ENCODE results near the gene UQCC5.

The UQCC5 gene

GRCh38 chr3:52504977-52505376, 31.4 kb upstream of the UQCC5 start:
- no peak for DNase-seq

DNA sequence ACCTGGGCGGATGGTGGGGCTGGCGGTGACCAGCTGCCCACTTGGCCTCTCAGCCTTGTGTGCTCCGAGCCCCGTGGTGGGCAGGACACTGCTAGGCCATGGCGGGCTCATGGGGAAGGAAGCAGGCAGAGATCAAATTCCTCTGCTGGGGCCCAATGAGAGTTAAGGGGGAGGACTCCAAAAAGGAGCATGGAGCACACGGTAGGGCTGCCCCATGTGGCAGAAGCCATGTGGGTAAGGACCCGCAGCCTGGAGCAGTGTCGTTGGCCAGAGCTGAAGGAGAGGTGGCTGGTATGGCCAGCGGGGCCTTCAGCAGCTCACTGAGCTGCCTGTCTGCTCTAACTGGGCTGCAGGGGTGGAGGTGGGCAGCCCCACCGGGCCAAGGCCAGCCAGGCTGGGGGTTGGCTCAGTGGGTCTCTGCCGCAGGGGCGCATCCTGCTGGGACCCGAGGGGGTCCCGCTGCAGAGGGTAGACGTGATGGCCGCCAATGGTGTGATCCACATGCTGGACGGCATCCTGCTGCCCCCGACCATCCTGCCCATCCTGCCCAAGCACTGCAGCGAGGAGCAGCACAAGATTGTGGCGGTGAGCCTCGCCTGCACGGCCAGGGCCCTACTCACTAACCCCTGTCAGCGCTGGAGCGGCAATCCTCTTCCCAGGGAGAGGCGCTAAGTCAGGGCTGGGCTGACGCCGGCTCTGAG, 30.0 kb upstream of the UQCC5 start:
- no peak for DNase-seq

DNA sequence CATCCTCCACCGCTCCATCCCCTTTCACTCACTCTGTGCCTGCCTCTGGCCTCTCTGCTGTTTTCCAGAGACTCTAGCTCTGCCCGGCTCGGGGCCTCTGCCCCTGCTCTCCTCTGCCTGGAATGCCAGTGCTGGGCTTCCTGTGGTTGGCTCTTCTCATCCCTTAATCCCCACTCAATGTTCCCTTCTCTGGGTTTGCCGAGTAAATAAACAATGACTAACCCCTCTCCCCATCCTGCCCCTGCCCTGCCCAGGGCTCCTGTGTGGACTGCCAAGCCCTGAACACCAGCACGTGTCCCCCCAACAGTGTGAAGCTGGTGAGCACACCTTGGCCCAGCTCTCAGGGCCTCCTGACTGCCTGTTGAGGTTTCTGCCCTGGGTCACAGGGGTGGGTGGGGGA, 29.0 kb upstream of the UQCC5 start:
- no peak for DNase-seq

GRCh38 chr3:52509753-52510328, 26.6 kb upstream of the UQCC5 start:
- DNase-seq, result no peak

DNA sequence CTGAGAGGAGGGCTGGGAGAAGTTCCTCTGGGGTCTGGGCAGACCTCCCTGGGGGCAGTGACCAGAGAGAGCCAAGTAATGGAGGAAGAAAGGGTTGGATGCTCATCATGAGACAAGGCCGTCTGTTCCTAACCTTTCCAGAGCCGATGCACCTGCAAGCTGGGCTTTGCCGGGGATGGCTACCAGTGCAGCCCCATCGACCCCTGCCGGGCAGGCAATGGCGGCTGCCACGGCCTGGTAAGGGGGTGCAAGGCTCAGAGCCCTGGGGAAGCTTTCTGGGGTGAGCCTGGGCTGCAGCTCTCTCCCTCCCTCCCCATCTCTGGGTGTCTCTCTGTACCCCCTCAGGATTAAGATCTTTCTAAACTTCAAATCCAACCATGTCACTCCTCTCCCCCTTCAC, 24.9 kb upstream of the UQCC5 start:
- no peak for DNase-seq

DNA sequence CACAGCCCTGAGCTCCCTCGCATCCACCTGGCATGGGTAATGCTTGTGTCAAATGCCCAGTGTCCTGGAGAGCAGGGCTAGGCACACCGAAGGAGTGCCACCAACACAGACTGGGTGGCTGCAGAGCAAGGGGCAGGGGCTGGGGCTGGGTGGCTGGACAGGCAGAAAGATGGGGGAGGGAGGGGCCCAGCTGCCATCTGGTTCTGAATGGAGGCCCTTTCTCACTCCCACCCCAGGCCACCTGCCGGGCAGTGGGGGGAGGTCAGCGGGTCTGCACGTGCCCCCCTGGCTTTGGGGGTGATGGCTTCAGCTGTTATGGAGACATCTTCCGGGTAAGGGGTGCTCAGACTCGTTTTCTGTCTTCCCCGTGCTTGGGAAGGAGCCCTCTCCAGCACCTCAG, 24.3 kb upstream of the UQCC5 start:
- no peak for DNase-seq

GRCh38 chr3:52512727-52513126, 23.7 kb upstream of the UQCC5 start:
- no peak for DNase-seq

DNA sequence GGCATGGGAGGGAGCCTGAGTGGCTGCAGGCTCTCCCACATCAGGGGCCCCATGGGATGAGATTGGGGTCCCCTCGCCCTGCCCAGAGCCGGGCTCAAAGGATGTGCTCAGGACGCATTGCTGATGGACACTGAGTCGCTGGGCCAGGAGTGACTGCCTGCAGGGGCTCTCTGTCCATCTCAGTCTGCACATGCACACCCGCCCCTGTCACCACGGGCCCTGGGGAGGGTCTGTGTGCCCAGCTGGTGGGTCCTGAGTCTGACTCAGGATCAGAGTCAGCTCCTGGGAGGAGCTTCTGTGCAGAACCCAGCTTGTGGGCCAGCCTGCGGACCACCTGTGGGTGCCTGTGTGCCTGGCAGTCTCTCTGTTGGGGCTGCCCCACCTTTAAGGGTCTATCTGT, 23.1 kb upstream of the UQCC5 start:
- DNase-seq, result no peak

DNA sequence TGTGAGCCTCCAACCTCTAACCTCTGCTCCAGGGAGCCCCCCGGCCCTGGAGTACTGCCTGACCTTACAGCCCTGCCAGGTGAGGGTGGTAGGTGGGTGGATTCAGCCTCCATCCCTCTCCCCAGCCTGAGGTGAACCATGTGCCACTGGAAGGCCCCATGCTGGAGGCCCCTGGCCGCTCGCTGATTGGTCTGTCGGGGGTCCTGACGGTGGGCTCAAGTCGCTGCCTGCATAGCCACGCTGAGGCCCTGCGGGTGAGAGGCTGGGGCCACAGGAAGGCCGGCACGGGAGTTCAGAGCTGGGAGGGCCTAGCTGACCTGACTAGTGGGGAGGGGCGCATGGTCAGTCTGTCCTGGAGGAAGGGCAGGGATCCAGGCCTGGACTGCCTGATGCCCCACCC, 21.8 kb upstream of the UQCC5 start:
- DNase-seq, result no peak

GRCh38 chr3:52515192-52515591, 21.2 kb upstream of the UQCC5 start:
- DNase-seq, result no peak

- DNase-seq, result no peak
These were observed 19.8 kb upstream of the UQCC5 start for GRCh38 chr3:52516509-52517195.

DNA sequence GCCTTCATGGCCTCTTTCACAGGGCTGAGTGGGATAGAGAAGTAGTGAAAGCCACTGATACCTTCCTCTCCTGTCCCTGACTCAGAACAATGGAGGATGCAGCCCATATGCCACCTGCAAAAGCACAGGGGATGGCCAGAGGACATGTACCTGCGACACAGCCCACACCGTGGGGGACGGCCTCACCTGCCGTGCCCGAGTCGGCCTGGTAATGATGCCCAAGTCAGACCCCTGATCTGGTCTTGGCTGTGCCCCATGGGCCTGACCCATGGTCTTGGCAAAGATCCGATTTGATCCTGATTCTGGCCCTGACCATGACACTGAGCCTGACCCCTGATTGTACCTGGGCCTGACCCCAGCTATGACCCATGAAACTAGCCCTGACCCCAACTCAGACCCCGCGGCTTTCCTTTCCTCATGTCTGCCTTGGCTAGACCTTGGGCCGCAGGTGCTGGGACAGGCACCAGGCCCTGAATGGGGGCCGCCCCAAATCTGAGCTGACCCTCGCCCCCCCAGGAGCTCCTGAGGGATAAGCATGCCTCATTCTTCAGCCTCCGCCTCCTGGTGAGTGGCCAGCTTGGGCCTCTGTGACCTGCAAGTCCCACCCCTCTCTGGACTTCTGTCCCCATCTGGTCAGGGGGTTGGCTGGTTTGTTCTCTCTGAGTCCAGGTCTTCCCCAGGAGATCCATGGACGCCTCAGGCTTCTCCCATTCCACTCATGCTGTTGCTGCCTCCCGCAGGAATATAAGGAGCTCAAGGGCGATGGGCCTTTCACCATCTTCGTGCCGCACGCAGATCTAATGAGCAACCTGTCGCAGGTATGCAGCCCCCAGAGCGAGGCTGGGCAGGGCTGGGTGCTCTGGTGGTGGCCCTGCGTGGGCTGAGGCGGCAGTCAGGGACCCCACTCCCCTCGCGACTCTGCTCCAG, 18.3 kb upstream of the UQCC5 start:
- DNase-seq, result no peak

DNA sequence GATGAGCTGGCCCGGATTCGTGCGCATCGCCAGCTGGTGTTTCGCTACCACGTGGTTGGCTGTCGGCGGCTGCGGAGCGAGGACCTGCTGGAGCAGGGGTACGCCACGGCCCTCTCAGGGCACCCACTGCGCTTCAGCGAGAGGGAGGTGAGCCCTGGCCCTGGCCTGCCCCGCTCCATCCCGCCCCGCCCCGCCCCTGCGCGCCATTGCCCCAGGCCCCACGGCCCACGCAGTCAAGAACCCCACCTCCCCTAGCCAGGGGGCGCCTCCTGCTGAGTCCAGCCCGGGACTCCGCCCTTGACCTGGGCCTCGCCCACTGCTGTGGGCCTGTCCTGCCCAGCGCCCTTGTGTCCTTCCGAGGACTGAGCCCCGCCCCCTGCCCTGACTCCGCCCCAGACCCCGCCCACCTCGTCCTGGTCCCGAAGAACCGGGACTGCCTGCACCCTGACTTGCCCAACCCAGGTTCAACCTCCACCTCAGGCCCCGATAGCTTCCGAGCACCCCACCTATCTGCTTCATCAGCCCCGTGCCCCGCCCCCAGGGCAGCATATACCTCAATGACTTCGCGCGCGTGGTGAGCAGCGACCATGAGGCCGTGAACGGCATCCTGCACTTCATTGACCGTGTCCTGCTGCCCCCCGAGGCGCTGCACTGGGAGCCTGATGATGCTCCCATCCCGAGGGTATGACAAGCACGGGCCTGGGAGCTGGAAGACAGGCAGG, 17.5 kb upstream of the UQCC5 start:
- DNase-seq, result no peak

GRCh38 chr3:52519445-52520140, 16.8 kb upstream of the UQCC5 start:
- no peak for DNase-seq

DNA sequence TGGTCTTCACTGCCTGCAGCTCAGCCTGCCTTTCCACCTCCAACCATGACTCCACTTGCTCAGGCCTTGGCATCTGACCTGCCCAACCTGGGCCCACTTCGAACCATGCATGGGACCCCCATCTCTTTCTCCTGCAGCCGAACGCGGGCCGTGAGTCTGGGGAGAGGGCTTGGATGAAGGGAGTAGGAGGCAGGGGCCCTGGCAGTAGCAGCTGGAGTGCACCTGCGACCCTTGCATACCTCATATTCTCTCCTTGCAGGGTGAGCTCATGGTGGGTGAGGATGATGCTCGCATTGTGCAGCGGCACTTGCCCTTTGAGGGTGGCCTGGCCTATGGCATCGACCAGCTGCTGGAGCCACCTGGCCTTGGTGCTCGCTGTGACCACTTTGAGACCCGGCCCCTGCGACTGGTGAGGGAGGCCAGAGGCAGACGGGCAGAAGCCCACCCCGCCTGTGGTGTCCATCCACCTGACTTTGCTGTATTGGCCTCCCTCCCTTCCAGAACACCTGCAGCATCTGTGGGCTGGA, 16.2 kb upstream of the UQCC5 start:
- no peak for DNase-seq

DNA sequence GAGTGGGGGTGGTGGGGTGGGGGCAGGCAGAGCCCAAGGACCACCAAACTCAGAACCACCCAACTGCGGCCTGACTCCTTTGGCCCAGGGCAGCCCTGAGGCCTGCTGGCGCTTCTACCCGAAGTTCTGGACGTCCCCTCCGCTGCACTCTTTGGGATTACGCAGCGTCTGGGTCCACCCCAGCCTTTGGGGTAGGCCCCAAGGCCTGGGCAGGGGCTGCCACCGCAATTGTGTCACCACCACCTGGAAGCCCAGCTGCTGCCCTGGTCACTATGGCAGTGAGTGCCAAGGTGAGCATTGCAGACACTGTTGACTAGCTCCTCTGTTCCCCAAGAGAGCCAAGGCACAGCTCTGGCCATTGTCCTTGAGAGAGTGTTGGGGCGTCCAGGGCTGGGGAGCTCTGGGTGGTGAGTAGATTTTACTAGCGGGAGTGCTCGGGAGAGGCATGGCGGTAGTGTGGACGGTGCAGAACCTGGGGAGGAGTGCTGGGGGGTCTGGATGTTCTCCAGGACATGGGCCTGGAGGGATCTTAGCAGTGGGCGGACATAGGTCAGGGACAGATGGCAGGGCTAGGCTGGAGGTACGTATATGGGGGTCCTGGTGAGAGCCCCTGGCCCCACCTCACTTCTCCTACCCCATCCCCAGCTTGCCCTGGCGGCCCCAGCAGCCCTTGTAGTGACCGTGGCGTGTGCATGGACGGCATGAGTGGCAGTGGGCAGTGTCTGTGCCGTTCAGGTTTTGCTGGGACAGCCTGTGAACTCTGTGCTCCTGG, 15.5 kb upstream of the UQCC5 start:
- no peak for DNase-seq

GRCh38 chr3:52521488-52521824, 14.9 kb upstream of the UQCC5 start:
- DNase-seq, result no peak

DNA sequence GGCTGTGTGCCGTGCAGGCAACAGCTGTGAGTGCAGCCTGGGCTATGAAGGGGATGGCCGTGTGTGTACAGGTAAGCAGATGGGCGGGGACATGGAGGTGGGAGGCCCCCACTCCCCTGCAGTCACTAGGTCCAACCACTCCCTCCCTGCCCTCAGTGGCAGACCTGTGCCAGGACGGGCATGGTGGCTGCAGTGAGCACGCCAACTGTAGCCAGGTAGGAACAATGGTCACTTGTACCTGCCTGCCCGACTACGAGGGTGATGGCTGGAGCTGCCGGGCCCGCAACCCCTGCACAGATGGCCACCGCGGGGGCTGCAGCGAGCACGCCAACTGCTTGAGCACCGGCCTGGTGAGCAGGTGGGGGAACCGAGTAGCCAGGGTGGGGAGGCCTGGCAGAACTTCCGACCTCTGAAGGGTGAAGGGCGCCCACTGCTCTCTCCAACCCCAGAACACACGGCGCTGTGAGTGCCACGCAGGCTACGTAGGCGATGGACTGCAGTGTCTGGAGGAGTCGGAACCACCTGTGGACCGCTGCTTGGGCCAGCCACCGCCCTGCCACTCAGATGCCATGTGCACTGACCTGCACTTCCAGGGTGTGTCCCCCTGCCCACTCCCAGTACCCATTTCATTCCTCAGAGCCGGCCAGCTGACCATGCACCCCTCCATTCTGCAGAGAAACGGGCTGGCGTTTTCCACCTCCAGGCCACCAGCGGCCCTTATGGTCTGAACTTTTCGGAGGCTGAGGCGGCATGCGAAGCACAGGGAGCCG, 14.3 kb upstream of the UQCC5 start:
- no peak for DNase-seq

GRCh38 chr3:52522651-52523251, 13.7 kb upstream of the UQCC5 start:
- no peak for DNase-seq
